ENCODE measurements around the gene KRT73.

KRT73 gene

DNA sequence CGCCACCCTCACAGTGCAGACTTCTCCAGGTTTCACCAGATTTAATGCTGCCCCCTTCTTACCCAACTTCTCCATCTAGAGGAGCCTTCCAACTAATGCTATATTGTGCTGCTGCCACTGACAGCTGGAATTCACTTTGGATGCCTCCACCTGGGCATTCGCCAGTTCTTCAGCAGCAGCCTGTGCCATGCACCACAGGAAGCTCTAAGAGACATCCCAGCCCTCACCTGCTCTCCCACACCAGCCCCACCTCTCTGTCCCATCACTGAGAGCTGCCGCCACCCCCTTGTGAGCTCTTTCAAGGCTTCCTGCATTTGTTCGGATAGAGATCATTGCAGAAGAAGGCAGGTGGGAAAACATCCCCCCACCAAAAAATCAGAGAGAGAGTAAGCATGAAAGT, 38.3 kb upstream of the KRT73 start:
- in situ Hi-C loops (cut with HindIII; ENCODE audit: low pct_unique_long_range_greater_than_20kb, low sequenced_read_pairs): no loop called here
- no peak for DNase-seq (ENCODE audit: low read depth in 1 of 2, low spot score in 1 of 2)
- TF ChIP-seq JUND (IDR thresholded peaks at IDR 0.05; ENCODE audit: low read depth): no peak

DNA sequence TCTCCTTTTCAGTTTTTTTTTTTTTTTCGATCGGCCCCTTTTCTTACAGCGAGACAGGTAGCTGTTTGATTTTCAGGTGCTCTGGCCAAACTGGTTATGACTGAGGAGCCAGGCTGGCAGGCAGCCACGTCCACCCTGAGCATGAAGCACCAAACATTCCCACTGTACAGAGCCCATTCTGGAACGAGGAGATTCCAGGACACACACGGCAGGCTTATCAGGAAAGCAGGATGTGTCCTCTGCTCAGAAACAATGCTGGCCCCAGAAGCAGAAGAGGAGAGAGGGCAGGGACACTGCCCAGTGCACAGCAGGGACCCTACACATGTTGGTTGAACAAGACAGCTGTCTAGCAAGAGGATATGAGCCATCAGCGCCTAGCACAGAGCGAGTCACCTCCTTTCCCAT, 37.4 kb upstream of the KRT73 start:
- TF ChIP-seq JUND (IDR thresholded peaks at IDR 0.05; ENCODE audit: low read depth): no peak
- in situ Hi-C loops (cut with HindIII; ENCODE audit: low pct_unique_long_range_greater_than_20kb, low sequenced_read_pairs): no loop called here
- DNase-seq (ENCODE audit: low read depth in 1 of 2, low spot score in 1 of 2): peak; percentile 41 to 61

GRCh38 chr12:52655251-52655650, 36.9 kb upstream of the KRT73 start:
- in situ Hi-C loops (cut with HindIII; ENCODE audit: low pct_unique_long_range_greater_than_20kb, low sequenced_read_pairs): no loop called here
- TF ChIP-seq JUND (IDR thresholded peaks at IDR 0.05; ENCODE audit: low read depth): no peak
- DNase-seq (ENCODE audit: low read depth in 1 of 2, low spot score in 1 of 2): peak in 1 of 2 experiments; percentile 35

DNA sequence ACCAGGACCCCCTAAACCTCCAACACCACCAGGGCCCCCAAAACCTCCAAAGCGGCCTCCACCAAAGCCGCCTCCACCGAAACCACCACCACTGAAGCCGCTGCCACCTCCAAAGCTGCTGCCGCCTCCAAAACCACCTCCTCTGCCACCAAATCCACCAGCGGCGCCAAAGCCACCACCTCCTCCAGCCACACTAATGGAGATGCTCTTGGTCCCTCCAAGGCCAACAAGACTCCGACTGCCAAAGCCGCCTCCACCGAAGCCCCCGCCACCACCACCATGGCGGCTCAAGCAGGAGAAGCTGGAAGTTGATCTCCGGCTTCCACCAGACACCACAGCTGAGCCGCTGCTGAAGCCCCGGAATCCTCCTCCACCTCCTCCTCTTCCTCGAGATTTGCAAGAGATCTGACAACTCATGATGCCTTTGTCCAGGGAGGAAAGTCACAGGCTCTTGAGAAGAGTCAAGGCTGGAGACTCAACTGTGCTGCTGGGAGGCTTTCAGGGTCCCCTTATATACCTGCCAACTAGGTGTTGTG, 33.4 kb upstream of the KRT73 start, which contains the start of gene KRT2:
Gene KRT2, minus strand, starts transcription at position 486 of the 536 bp plus-strand sequence. Its CDS starts 69 bp downstream, at position 417.
- DNase-seq (ENCODE audit: low read depth in 1 of 2, low spot score in 1 of 2): no peak
- in situ Hi-C loops (cut with HindIII; ENCODE audit: low pct_unique_long_range_greater_than_20kb, low sequenced_read_pairs): no loop called here
- TF ChIP-seq JUND (IDR thresholded peaks at IDR 0.05; ENCODE audit: low read depth): no peak

DNA sequence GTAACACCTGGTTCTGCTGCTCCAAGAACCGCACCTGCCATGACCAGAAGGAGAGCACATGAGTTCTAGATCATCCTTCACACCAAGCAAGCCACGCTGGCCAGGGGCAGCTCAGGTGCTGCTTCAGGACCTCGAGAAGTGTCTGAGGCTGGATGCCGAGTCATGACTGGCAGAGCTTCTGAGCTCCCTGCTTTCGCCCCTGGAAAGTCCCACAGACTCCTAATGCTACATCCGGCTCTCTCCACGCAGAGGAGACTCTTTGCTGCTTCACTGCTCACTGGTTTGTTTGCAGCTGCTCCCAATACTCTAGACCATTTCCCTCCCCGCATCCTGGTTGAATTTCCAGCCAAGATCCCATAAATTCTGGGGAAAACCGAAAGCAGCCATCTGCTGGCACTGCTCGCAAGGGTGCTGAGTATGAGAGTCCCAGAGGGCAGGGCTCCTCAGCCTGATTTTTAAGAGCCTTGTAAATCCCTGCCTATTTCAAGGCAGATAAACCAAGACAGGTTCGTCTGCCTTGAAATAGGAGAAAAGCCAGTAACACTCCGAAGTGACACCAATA, 32.2 kb upstream of the KRT73 start:
- in situ Hi-C loops (cut with HindIII; ENCODE audit: low pct_unique_long_range_greater_than_20kb, low sequenced_read_pairs): no loop called here
- DNase-seq (ENCODE audit: low read depth in 1 of 2, low spot score in 1 of 2): no peak
- 0 out of 2 replicates have a peak, but pooled peaks have one; percentile 6 for TF ChIP-seq JUND (IDR thresholded peaks at IDR 0.05; ENCODE audit: low read depth)

DNA sequence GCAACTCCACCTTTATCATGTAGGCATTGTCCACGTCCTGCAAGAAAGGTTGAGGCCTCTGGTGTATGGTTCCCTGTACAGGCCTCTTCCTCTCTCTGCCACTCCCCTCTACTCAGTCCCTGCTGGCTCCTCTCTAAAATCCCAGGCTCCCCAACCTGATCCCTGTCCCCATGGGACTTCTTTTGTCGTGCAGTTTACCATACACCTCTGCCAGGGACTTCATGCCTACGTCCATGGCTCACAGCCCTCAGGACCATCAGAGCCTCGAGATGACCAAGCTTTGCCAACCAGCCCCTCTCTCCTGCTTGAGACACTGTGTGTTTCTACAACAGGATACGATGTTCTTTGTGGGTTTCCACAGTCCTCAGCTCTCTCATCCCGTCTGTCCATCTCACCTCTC, 30.7 kb upstream of the KRT73 start:
- no peak for DNase-seq (ENCODE audit: low read depth in 1 of 2, low spot score in 1 of 2)
- TF ChIP-seq JUND (IDR thresholded peaks at IDR 0.05; ENCODE audit: low read depth): no peak
- in situ Hi-C loops (cut with HindIII; ENCODE audit: low pct_unique_long_range_greater_than_20kb, low sequenced_read_pairs): no loop called here

DNA sequence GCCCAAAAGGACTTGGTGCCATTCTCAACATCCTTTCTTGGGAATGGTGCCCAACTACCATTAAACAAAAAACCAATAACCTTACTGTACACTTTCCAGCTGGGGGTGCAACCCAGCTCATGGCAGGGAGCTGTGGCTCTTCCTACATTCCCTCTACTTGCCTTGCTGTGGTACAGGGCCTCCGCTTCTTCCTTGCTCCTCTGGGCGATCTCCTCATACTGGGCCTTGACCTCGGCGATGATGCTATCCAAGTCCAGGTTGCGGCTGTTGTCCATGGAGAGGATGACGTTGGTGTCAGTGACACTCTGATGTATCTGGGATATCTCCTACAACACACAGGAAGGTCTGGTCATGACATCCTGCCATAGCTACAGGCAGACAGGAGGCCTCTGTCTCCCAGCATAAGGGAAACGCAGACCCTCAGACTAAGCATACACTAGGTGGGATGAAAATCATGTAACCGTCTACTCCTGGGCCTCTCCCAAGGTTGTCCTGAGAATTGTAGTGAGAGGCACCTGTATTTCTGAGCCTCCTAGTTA, 29.7 kb upstream of the KRT73 start:
- no peak for DNase-seq (ENCODE audit: low read depth in 1 of 2, low spot score in 1 of 2)
- in situ Hi-C loops (cut with HindIII; ENCODE audit: low pct_unique_long_range_greater_than_20kb, low sequenced_read_pairs): no loop called here
- TF ChIP-seq JUND (IDR thresholded peaks at IDR 0.05; ENCODE audit: low read depth): no peak

DNA sequence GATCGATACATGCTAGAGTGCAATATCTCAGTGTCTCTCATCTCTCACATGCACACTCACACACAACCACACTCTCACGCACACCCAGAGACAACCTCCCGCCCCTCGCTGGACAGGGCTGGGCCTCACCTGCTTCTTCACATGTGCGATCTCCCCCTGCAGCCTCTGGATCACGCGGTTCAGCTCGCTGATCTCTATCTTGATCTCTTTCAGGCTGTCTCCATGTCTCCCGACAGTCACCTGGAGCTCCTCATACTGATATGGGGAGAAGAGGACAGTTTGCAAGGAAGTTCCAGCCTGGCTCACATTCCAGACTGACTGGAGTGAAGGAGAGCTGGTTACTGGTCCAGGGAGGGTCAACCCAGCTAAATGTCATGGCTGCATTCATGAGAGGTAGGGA, 29.2 kb upstream of the KRT73 start:
- in situ Hi-C loops (cut with HindIII; ENCODE audit: low pct_unique_long_range_greater_than_20kb, low sequenced_read_pairs): no loop called here
- TF ChIP-seq JUND (IDR thresholded peaks at IDR 0.05; ENCODE audit: low read depth): no peak
- no peak for DNase-seq (ENCODE audit: low read depth in 1 of 2, low spot score in 1 of 2)

DNA sequence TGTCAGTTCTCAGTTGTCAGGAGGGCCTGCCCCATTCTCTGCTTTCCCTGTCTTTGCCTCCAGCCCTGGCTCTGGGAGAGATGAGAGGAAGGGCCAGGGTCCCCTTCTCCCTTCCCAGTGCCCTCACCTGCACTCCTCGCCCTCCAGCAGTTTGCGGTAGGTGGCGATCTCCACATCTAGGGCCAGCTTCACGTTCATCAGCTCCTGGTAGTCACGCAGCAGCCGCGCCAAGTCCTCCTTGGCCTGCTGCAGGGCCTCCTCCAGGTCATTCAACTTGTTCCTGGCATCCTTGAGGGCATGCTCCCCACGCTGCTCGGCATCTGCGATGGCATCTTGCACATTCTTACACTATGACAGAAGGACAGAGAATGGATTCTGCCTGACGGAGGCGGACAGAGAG, 28.3 kb upstream of the KRT73 start:
- no peak for TF ChIP-seq JUND (IDR thresholded peaks at IDR 0.05; ENCODE audit: low read depth)
- DNase-seq (ENCODE audit: low read depth in 1 of 2, low spot score in 1 of 2): no peak
- in situ Hi-C loops (cut with HindIII; ENCODE audit: low pct_unique_long_range_greater_than_20kb, low sequenced_read_pairs): no loop called here

DNA sequence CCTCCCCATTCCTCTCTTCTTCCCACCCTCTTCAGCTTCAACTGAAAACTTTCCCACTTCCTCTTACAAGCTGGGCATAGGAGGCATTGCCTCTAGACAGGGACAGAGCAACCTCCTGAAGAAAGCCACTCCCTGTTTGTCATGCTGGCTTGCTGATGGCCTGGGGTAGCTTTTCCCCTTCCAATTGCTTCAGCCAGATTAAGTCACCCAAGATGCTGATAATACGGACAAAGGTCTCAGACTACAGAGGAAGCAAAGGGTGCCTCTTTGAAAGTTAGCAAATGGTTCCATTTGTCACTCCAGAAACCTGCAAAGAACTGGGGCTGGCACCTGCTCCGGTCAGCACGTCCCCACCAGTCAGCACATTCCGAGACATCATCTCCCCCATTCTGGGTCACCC, 27.6 kb upstream of the KRT73 start:
- DNase-seq (ENCODE audit: low read depth in 1 of 2, low spot score in 1 of 2): no peak
- in situ Hi-C loops (cut with HindIII; ENCODE audit: low pct_unique_long_range_greater_than_20kb, low sequenced_read_pairs): no loop called here
- no peak for TF ChIP-seq JUND (IDR thresholded peaks at IDR 0.05; ENCODE audit: low read depth)

DNA sequence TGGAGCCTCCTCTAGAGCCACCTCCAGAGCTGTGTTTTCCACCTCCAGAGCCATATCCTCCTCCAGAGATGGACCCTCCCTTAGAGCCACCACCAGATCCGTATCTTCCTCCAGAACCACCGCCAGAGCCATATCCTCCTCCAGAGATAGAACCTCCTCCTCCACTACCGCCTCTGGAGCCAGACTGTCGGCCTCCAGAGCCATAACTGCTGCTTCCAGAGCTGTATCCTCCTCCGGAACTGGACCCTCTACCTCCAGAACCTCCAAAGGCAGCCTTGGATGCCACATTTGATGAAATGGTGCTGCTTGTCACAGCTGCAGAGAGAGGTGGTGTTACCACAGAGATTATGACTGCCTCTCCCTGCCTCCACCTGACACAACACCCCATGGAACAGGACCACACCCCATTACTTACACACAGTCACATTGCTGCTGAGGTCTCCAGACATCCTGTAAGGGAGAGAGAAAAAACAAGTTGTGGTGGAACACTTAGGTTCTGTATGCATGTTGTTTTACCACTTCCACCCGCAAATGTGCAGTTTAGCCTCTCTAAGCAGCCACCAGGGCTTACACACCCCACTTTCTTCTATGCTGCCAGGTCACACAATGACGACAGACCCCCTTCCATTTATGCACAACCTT, 26.9 kb upstream of the KRT73 start:
- no peak for TF ChIP-seq JUND (IDR thresholded peaks at IDR 0.05; ENCODE audit: low read depth)
- in situ Hi-C loops (cut with HindIII; ENCODE audit: low pct_unique_long_range_greater_than_20kb, low sequenced_read_pairs): no loop called here
- DNase-seq (ENCODE audit: low read depth in 1 of 2, low spot score in 1 of 2): no peak

- DNase-seq (ENCODE audit: low read depth in 1 of 2, low spot score in 1 of 2): no peak
- no peak for TF ChIP-seq JUND (IDR thresholded peaks at IDR 0.05; ENCODE audit: low read depth)
- in situ Hi-C loops (cut with HindIII; ENCODE audit: low pct_unique_long_range_greater_than_20kb, low sequenced_read_pairs): no loop called here
Observed at GRCh38 chr12:52644078-52644415, 25.7 kb upstream of the KRT73 start.

- DNase-seq (ENCODE audit: low read depth in 1 of 2, low spot score in 1 of 2): no peak
- in situ Hi-C loops (cut with HindIII; ENCODE audit: low pct_unique_long_range_greater_than_20kb, low sequenced_read_pairs): no loop called here
- TF ChIP-seq JUND (IDR thresholded peaks at IDR 0.05; ENCODE audit: low read depth): no peak
Observed at GRCh38 chr12:52643233-52644077, 25.1 kb upstream of the KRT73 start.

All from T47D (cell line).